H1 (cell line): Measurements from ENCODE around the gene NRL. TPM values are rescaled to one million over a fixed set of nuclear protein-coding genes. Genes with fewer than 3 reads are reported as not detected.

Experiments
- CTCF ChIA-PET: fragments of 300-600 bp; sonication (Branson Sonifier 250); formaldehyde crosslinking; loops from one replicate; lab custom pipeline; 2021; ENCODE audit not compliant: partially characterized antibody; lab: Charles Lee
- POLR2A ChIA-PET: fragments of 300-600 bp; sonication (Branson Sonifier 250); formaldehyde crosslinking; loops from one replicate; lab custom pipeline; 2021; ENCODE audit warnings: inconsistent platforms; ENCODE audit not compliant: partially characterized antibody; lab: Charles Lee
- DNase-seq, 2 experiments: peaks; one replicate each; pipeline versions ENCODE4 v3.0.0 to v3.0.0-alpha.2; 2010 to 2022; ENCODE audit warnings: low spot score in 2 of 2, low read depth in 1 of 2, mixed read lengths in 1 of 2
- FAIRE-seq: peaks from 2 replicates; lab custom pipeline; 2011; peaks lifted over from hg19 to GRCh38; lab: Jason Lieb, UNC
- H2AFZ ChIP-seq: 2 replicates; pipeline ENCODE4 v1.8.1; 2012; ENCODE audit warnings: low read length, inconsistent platforms
- H2AK5ac ChIP-seq: 2 replicates; pipeline ENCODE4 v1.6.1; 2013; ENCODE audit warnings: low read depth, low read length
- H2BK120ac ChIP-seq: replicated peaks from 2 replicates; pipeline ENCODE3; 2013; ENCODE audit warnings: low read depth, low read length, inconsistent platforms
- H2BK12ac ChIP-seq: 2 replicates; pipeline ENCODE4 v1.6.1; 2013; ENCODE audit warnings: low read depth, low read length
- H2BK15ac ChIP-seq: 2 replicates; pipeline ENCODE4 v1.6.1; 2013; ENCODE audit warnings: low read length
- H2BK20ac ChIP-seq: 2 replicates; pipeline ENCODE4 v1.6.1; 2013; ENCODE audit warnings: low read length
- H2BK5ac ChIP-seq: 2 replicates; pipeline ENCODE4 v1.6.1; 2013; ENCODE audit warnings: low read depth, low read length
- H3K14ac ChIP-seq: 2 replicates; pipeline ENCODE4 v1.6.1; 2013; ENCODE audit warnings: inconsistent platforms; ENCODE audit not compliant: insufficient read length
- H3K18ac ChIP-seq: 2 replicates; pipeline ENCODE4 v1.6.1; 2013; ENCODE audit warnings: low read length; ENCODE audit errors: extremely low read depth
- H3K23ac ChIP-seq: 2 replicates; pipeline ENCODE4 v1.6.1; 2013; ENCODE audit warnings: inconsistent platforms; ENCODE audit not compliant: insufficient read length
- H3K23me2 ChIP-seq: 2 replicates; pipeline ENCODE4 v1.6.1; 2013; ENCODE audit warnings: low read depth, low read length
- H3K27ac ChIP-seq: 2 replicates; pipeline ENCODE4 v1.6.1; 2011; ENCODE audit warnings: low read depth, low read length, inconsistent platforms
- H3K27me3 ChIP-seq, 4 experiments: replicated peaks in 1 of 4; 1 replicate in 1 of 4; 2 replicates in 3 of 4; pipeline versions ENCODE4 v1.6.1 to v1.8.1; 2011 to 2013; ENCODE audit warnings: low read length in 3 of 4, mild to moderate bottlenecking in 3 of 4, inconsistent platforms in 2 of 4, mixed read lengths in 2 of 4, moderate library complexity in 1 of 4; ENCODE audit not compliant: control insufficient read depth in 3 of 4, insufficient read depth in 3 of 4; ENCODE audit errors: extremely low read depth in 1 of 4
- H3K36me3 ChIP-seq, 4 experiments: 2 replicates each; pipeline versions ENCODE4 v1.6.1 to v1.8.1; 2011 to 2013; ENCODE audit warnings: mild to moderate bottlenecking in 4 of 4, low read length in 3 of 4, moderate library complexity in 2 of 4, control low read depth in 1 of 4, inconsistent platforms in 1 of 4; ENCODE audit not compliant: insufficient read depth in 4 of 4, control insufficient read depth in 2 of 4
- H3K4ac ChIP-seq: replicated peaks from 2 replicates; pipeline ENCODE3; 2013; ENCODE audit warnings: low read length, low read depth, mixed read lengths, inconsistent platforms; ENCODE audit not compliant: insufficient read length
- H3K4me1 ChIP-seq, 4 experiments: replicated peaks in 1 of 4; 1 replicate in 1 of 4; 2 replicates in 3 of 4; pipeline versions ENCODE4 v1.6.1 to v1.8.1; 2011 to 2013; ENCODE audit warnings: low read length in 3 of 4, inconsistent platforms in 2 of 4, mixed read lengths in 1 of 4; ENCODE audit not compliant: insufficient read depth in 4 of 4, control insufficient read depth in 3 of 4
- H3K4me2 ChIP-seq, 2 experiments: 2 replicates each; pipeline versions ENCODE4 v1.6.1 to v1.8.1; 2011 to 2013; ENCODE audit warnings: low read depth in 2 of 2, low read length in 2 of 2, control low read depth in 1 of 2, inconsistent platforms in 1 of 2, mild to moderate bottlenecking in 1 of 2; ENCODE audit not compliant: insufficient read depth in 1 of 2
- H3K4me3 ChIP-seq, 4 experiments: fragments of 200-600, 300-600 bp in 1 of 4; sonication (generic), shearing (Covaris generic), sonication (Bioruptor Twin) in 1 of 4; 2 replicates each; pipeline versions ENCODE4 v1.5.1 to v1.8.1; 2011 to 2016; ENCODE audit warnings: low read length in 4 of 4, low read depth in 3 of 4, control low read depth in 2 of 4, inconsistent platforms in 2 of 4, mild to moderate bottlenecking in 2 of 4, mixed read lengths in 1 of 4, moderate library complexity in 1 of 4; ENCODE audit not compliant: insufficient read depth in 2 of 4; ENCODE audit errors: extremely low read depth in 1 of 4
- H3K56ac ChIP-seq: replicated peaks from 2 replicates; pipeline ENCODE3; 2013; ENCODE audit warnings: low read depth, mild to moderate bottlenecking, mixed read lengths, low read length, inconsistent platforms; ENCODE audit not compliant: insufficient read length
- H3K79me1 ChIP-seq: 2 replicates; pipeline ENCODE4 v1.6.1; 2013; ENCODE audit warnings: low read depth, low read length, control low read depth
- H3K79me2 ChIP-seq, 2 experiments: 2 replicates each; pipeline versions ENCODE4 v1.6.1 to v1.8.1; 2012 to 2013; ENCODE audit warnings: low read length in 2 of 2, mild to moderate bottlenecking in 2 of 2, inconsistent platforms in 1 of 2; ENCODE audit not compliant: insufficient read depth in 2 of 2, control insufficient read depth in 1 of 2
- H3K9ac ChIP-seq, 4 experiments: replicated peaks in 1 of 4; 1 replicate in 1 of 4; 2 replicates in 3 of 4; pipeline versions ENCODE4 v1.6.1 to v1.8.1; 2011 to 2013; ENCODE audit warnings: low read depth in 3 of 4, low read length in 3 of 4, control low read depth in 2 of 4, mild to moderate bottlenecking in 2 of 4, moderate library complexity in 2 of 4, inconsistent platforms in 1 of 4; ENCODE audit errors: extremely low read depth in 1 of 4
- H3K9me3 ChIP-seq, 2 experiments: 2 replicates each; pipeline versions ENCODE4 v1.6.1 to v1.8.1; 2012 to 2013; ENCODE audit warnings: mild to moderate bottlenecking in 2 of 2, moderate library complexity in 2 of 2, control low read depth in 1 of 2, inconsistent platforms in 1 of 2, low read depth in 1 of 2, low read length in 1 of 2, mixed read lengths in 1 of 2; ENCODE audit not compliant: insufficient read depth in 2 of 2
- H4K20me1 ChIP-seq, 2 experiments: replicated peaks in 1 of 2; 2 replicates each; pipeline versions ENCODE3 to v1.8.1; 2011 to 2013; ENCODE audit warnings: inconsistent platforms in 2 of 2, low read length in 2 of 2, mild to moderate bottlenecking in 1 of 2; ENCODE audit not compliant: insufficient read depth in 2 of 2, control insufficient read depth in 1 of 2
- H4K5ac ChIP-seq: 2 replicates; pipeline ENCODE4 v1.6.1; 2013; ENCODE audit warnings: low read length, low read depth, mixed read lengths, inconsistent platforms; ENCODE audit not compliant: insufficient read length
- H4K8ac ChIP-seq: 2 replicates; pipeline ENCODE4 v1.8.0; 2013; ENCODE audit warnings: mild to moderate bottlenecking, moderate library complexity, low read length, inconsistent platforms; ENCODE audit not compliant: insufficient read depth; ENCODE audit errors: extremely low read depth
- H4K91ac ChIP-seq: replicated peaks from 2 replicates; pipeline ENCODE3; 2013; ENCODE audit warnings: low read length, mixed read lengths, inconsistent platforms; ENCODE audit not compliant: insufficient read length
- CTBP2 ChIP-seq: IDR thresholded peaks from 2 replicates; pipeline ENCODE4 v1.7.0; 2011; ENCODE audit warnings: borderline replicate concordance, mild to moderate bottlenecking, moderate library complexity, mixed read lengths, low read length; ENCODE audit not compliant: insufficient read depth, insufficient read length
- RNF2 ChIP-seq: fragments of 200-900, 300-1000 bp; sonication (generic); IDR thresholded peaks from 2 replicates; pipeline ENCODE4 v1.7.1; 2016; ENCODE audit warnings: borderline replicate concordance, low read depth, mild to moderate bottlenecking, antibody characterized with exemption, low read length; ENCODE audit not compliant: poor library complexity, severe bottlenecking; ENCODE audit errors: missing control alignments
- WGBS, 2 experiments: shearing (Covaris generic) in 1 of 2; methylation state at CpG; one replicate each; pipeline versions ENCODE4 v1.1.6 to v1.1.7; 2013 to 2015; ENCODE audit warnings: low lambda C conversion rate in 2 of 2, mixed read lengths in 2 of 2, inconsistent platforms in 1 of 2, low coverage in 1 of 2, missing lambda C conversion rate in 1 of 2; ENCODE audit not compliant: insufficient replicate concordance in 2 of 2, insufficient coverage in 1 of 2, insufficient read length in 1 of 2; ENCODE audit errors: extremely low coverage in 1 of 2, missing lambda C conversion rate in 1 of 2; 5-methylcytosine and 5-hydroxymethylcytosine counted together
- polyA plus RNA-seq, 7 experiments: library from polyadenylated mRNA; depleted of rRNA in 3 of 7; stranded (reverse) in 5 of 7; unstranded in 2 of 7; fragments of >200 nt in 5 of 7; fragments of 200-250 nt in 2 of 7; gene quantifications; 1 replicate in 5 of 7; 2 replicates in 1 of 7; 4 replicates in 1 of 7; pipeline versions ENCODE4 v1.2.1 to v1.2.3, GENCODE V29; 2011 to 2013; ENCODE audit warnings: missing spikeins in 2 of 7, mixed read lengths in 2 of 7
- total RNA-seq: library from RNA; stranded (reverse); fragmentation: NEBNext Ultra II Directional; extraction: Animal tissue kit (Norgen Biotek cat#: 25700); gene quantifications from 2 replicates; pipeline ENCODE4 v1.2.1, GENCODE V29; 2021

Gene NRL
- total and polyA plus RNA-seq, 2 of the 8 experiments (the other 6 are each of a cell fraction or from before 2014, with no cell fraction given) = 1.1 to 2.2 TPM

DNA sequence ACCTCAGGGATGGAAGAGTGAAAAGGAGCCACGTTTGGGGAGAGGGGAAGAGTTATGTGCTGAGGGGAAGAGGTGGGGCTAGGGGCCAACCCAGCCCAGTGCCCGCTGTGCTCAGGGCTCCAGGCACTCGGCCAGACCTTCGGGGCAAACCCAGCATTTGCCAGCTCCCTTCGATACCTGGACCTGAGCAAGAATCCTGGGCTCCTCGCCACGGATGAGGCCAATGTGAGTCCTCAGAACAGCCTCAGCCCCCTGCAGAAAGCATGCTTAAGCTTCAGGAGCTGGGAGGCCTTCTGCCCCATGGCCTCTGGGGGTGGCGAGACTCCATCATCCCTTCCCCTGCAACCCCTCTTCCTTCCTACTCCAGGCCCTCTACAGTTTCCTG is 58.0 kb downstream of the NRL start:
- Histone ChIP-seq H4K5ac (no peak overlapping the region), H3K27me3 (no peaks in the 10 kb centered on the region), H2BK20ac (no peak overlapping the region), H3K9me3 (no peaks in the 10 kb centered on the region), H2AK5ac (no peak overlapping the region), H2BK15ac (no peak overlapping the region), H4K8ac (no peak overlapping the region), H3K36me3 (no peaks in the 10 kb centered on the region; a peak in 1 of 8 replicates), H3K4me1 (peaks cover 0 to 7% (median 4%) of the 10 kb centered on the region in 4 experiments; a peak in 5 of 7 replicates), H3K4me2 (no peak overlapping the region), H3K23ac (no peak overlapping the region), H3K23me2 (peaks cover 4% of the 10 kb centered on the region), H3K4ac (no peak overlapping the region), H2BK5ac (no peak overlapping the region; the same call in 1 of the 2 replicates), H3K56ac (no peak overlapping the region), H2BK12ac (no peak overlapping the region), H4K91ac (no peak overlapping the region), H3K4me3 (no peak overlapping the region), H4K20me1 (peaks cover 2% of the 10 kb centered on the region in 2 experiments), H2BK120ac (no peak overlapping the region), H3K14ac (no peak overlapping the region), H3K27ac (no peak overlapping the region), H3K9ac (no peak overlapping the region), H3K18ac (no peak overlapping the region), H3K79me1 (no peaks in the 10 kb centered on the region), H2AFZ (no peak overlapping the region), H3K79me2 (no peaks in the 10 kb centered on the region)
- no peak for FAIRE-seq
- 92% methylated on average over 8 of the region's 8 CpGs; no CpG with 5 or more reads in 1 of the 2 experiments for WGBS, 2 experiments
- ChIA-PET CTCF (interaction anchor here (0.7 to 9.6 kb wide), 22 partner anchors 8 to 468 kb away, joined by 3 to 234 read pairs (median 12); partner anchors contain the start of genes DCAF11, EMC9, IRF9 and NRL), POLR2A (interaction anchor here (1.2 to 6.5 kb wide), 12 partner anchors 12 to 131 kb away, joined by 3 to 97 read pairs (median 5); partner anchors contain the start of genes DCAF11, EMC9, NRL and PCK2)
- no peak for DNase-seq
- no peak for TF ChIP-seq CTBP2
- TF ChIP-seq RNF2 = no peak
